GM23248 (cell line): ENCODE measurements around the gene PSMA5. TPM values are rescaled to one million over a fixed set of nuclear protein-coding genes. Genes with fewer than 3 reads are reported as not detected.
A peak's percentile ranks its signal among the peaks of the same experiment; 100 is the strongest.
"Not testable (repeated sequence)": the region's sequence is repeated elsewhere in the genome, so short reads cannot be mapped to it uniquely, and the experiment has no call there.

Experiments used
- DNase-seq: peaks from one replicate; pipeline ENCODE4 v3.0.0-alpha.2; 2015
- H2AFZ ChIP-seq: fragments of 200-600 bp; sonication (generic); 2 replicates; pipeline ENCODE4 v1.6.1; 2016; ENCODE audit warnings: antibody characterized with exemption
- H3F3A ChIP-seq: fragments of 200-600 bp; sonication (generic); 2 replicates; pipeline ENCODE4 v1.6.1; 2016; ENCODE audit warnings: mild to moderate bottlenecking, antibody characterized with exemption, mixed run types; ENCODE audit not compliant: insufficient read depth
- H3K27ac ChIP-seq: fragments of 200-600 bp; sonication (generic); 2 replicates; pipeline ENCODE4 v1.5.1; 2016; ENCODE audit warnings: mild to moderate bottlenecking
- H3K27me3 ChIP-seq: fragments of 200-600 bp; sonication (generic); replicated peaks from 2 replicates; pipeline ENCODE4 v1.6.1; 2016; ENCODE audit warnings: mild to moderate bottlenecking; ENCODE audit not compliant: insufficient read depth
- H3K36me3 ChIP-seq: fragments of 200-600 bp; sonication (generic); 2 replicates; pipeline ENCODE4 v1.6.1; 2016; ENCODE audit warnings: low read depth, mild to moderate bottlenecking
- H3K4me1 ChIP-seq: fragments of 200-600 bp; sonication (generic); 2 replicates; pipeline ENCODE4 v1.6.1; 2016; ENCODE audit warnings: mild to moderate bottlenecking; ENCODE audit not compliant: insufficient read depth
- H3K4me2 ChIP-seq: fragments of 200-600 bp; sonication (generic); one replicate; pipeline ENCODE4 v1.6.1; 2016; ENCODE audit warnings: mild to moderate bottlenecking; ENCODE audit not compliant: unreplicated experiment
- H3K4me3 ChIP-seq: fragments of 200-600 bp; sonication (generic); 2 replicates; pipeline ENCODE4 v1.5.1; 2016; ENCODE audit warnings: mild to moderate bottlenecking
- H3K79me2 ChIP-seq: fragments of 200-600 bp; sonication (generic); 2 replicates; pipeline ENCODE4 v1.6.1; 2016; ENCODE audit warnings: mild to moderate bottlenecking; ENCODE audit not compliant: insufficient read depth
- H3K9ac ChIP-seq: fragments of 200-600 bp; sonication (generic); 2 replicates; pipeline ENCODE4 v1.6.1; 2016; ENCODE audit warnings: mild to moderate bottlenecking
- H3K9me2 ChIP-seq: fragments of 200-600 bp; sonication (generic); 2 replicates; pipeline ENCODE4 v1.6.1; 2016; ENCODE audit warnings: mixed run types, mild to moderate bottlenecking, moderate library complexity; ENCODE audit not compliant: insufficient read depth
- H3K9me3 ChIP-seq: fragments of 200-600 bp; sonication (generic); one replicate; pipeline ENCODE4 v1.6.1; 2017; ENCODE audit warnings: low read depth
- H4K20me1 ChIP-seq: fragments of 200-600 bp; sonication (generic); 2 replicates; pipeline ENCODE4 v1.6.0; 2016; ENCODE audit not compliant: insufficient read depth
- EZH2 ChIP-seq: fragments of 200-600 bp; sonication (generic); IDR thresholded peaks from 2 replicates; pipeline ENCODE4 v1.6.1; 2018; ENCODE audit warnings: antibody characterized with exemption, mild to moderate bottlenecking; ENCODE audit not compliant: insufficient read depth, poor library complexity, severe bottlenecking
- EZH2phosphoT487 ChIP-seq: fragments of 200-600 bp; sonication (generic); IDR thresholded peaks from 2 replicates; pipeline ENCODE4 v1.6.1; 2018; ENCODE audit warnings: antibody characterized with exemption, moderate library complexity, mild to moderate bottlenecking, low read depth; ENCODE audit not compliant: insufficient read depth
- WGBS, 2 experiments: methylation state at CpG; one replicate each; pipeline ENCODE4 v1.1.6; 2015 to 2017; ENCODE audit warnings: low lambda C conversion rate in 2 of 2, low coverage in 1 of 2; ENCODE audit errors: missing lambda C conversion rate in 2 of 2; 5-methylcytosine and 5-hydroxymethylcytosine counted together
- in situ Hi-C: fragments of 300-500 bp; cut with MboI; formaldehyde crosslinking; loops from 2 replicates; pipeline ENCODE4 v1.15.0; 2020
- polyA plus RNA-seq: library from polyadenylated mRNA; unstranded; fragments of >200 nt; fragmentation: Nextera tagmentation; extraction: Ambion mirVana; gene quantifications from 2 replicates; pipeline ENCODE4 v1.2.1, GENCODE V29; 2016
- total RNA-seq: library from RNA; depleted of rRNA; stranded (reverse); fragments of >200 nt; shearing (Covaris generic); gene quantifications from 2 replicates; pipeline ENCODE4 v1.2.3, GENCODE V29; 2014; rRNA removed

PSMA5 gene
- 38.8 and 53.7 TPM in 2 replicates for total RNA-seq
- polyA plus RNA-seq, result 89.7 and 94.5 TPM in 2 replicates

- no peaks in the 10 kb centered on the region for H3K27me3 ChIP-seq
- TF ChIP-seq EZH2phosphoT487, result no peak
- TF ChIP-seq EZH2, result no peak
- H2AFZ ChIP-seq, result peak within 1 kb of the TSS; percentile 98
- peak within 1 kb of the TSS; percentile 97 for H3K4me3 ChIP-seq
- peak within 1 kb of the TSS; percentile 80 for H3K27ac ChIP-seq
- H3K9ac ChIP-seq, result peak within 1 kb of the TSS; percentile 84
- H3F3A ChIP-seq, result peaks cover 19% of the 10 kb centered on the region
- 1% methylated on average over 49 to 50 of the region's 50 CpGs for WGBS, 2 experiments
- H3K79me2 ChIP-seq, result peaks cover 65% of the 10 kb centered on the region
- no peaks in the 10 kb centered on the region for H3K9me2 ChIP-seq
- peaks cover 2% of the 10 kb centered on the region; the same call in 1 of the 2 replicates for H3K36me3 ChIP-seq
- H4K20me1 ChIP-seq, result no peaks in the 10 kb centered on the region
- in situ Hi-C loops, result no loop called here
- peaks cover 25% of the 10 kb centered on the region for H3K4me1 ChIP-seq
- DNase-seq, result peak; percentile 100
- no peaks in the 10 kb centered on the region for H3K9me3 ChIP-seq
- H3K4me2 ChIP-seq, result peak within 1 kb of the TSS; percentile 100
Measured at GRCh38 chr1:109426281-109427170, at the start of gene PSMA5. Gene PSMA5 (minus strand): TSS chr1:109426448. CDS start chr1:109426330, 118 bp downstream.

GRCh38 chr1:109475261-109475660, 49.0 kb upstream of the PSMA5 start:
- Histone ChIP-seq H3K9me3 (no peaks in the 10 kb centered on the region), H3K27me3 (peaks cover 20% of the 10 kb centered on the region), H3K9ac (no peak overlapping the region), H3K4me3 (no peak overlapping the region), H2AFZ (no peak overlapping the region), H3K4me1 (no peaks in the 10 kb centered on the region), H3K9me2 (no peaks in the 10 kb centered on the region), H3F3A (no peaks in the 10 kb centered on the region), H3K27ac (no peak overlapping the region), H3K36me3 (no peaks in the 10 kb centered on the region), H3K4me2 (no peak overlapping the region), H3K79me2 (no peaks in the 10 kb centered on the region), H4K20me1 (no peaks in the 10 kb centered on the region)
- no peak for DNase-seq
- 76% methylated on average over 9 of the region's 9 CpGs for WGBS, 2 experiments
- in situ Hi-C loops, result no loop called here
- no peak for TF ChIP-seq EZH2phosphoT487
- TF ChIP-seq EZH2, result no peak

GRCh38 chr1:109474697-109475096, 48.4 kb upstream of the PSMA5 start:
- Histone ChIP-seq H3K4me2 (no peak overlapping the region), H3K27me3 (peaks cover 26% of the 10 kb centered on the region), H3K9ac (no peak overlapping the region), H3F3A (no peaks in the 10 kb centered on the region), H3K4me1 (no peaks in the 10 kb centered on the region), H3K27ac (no peak overlapping the region), H3K9me3 (no peaks in the 10 kb centered on the region), H3K9me2 (no peaks in the 10 kb centered on the region), H3K79me2 (no peaks in the 10 kb centered on the region), H4K20me1 (no peaks in the 10 kb centered on the region), H3K36me3 (no peaks in the 10 kb centered on the region), H2AFZ (no peak overlapping the region), H3K4me3 (no peak overlapping the region)
- in situ Hi-C loops, result no loop called here
- no peak for TF ChIP-seq EZH2phosphoT487
- TF ChIP-seq EZH2, result no peak
- 47 to 49% methylated on average over 1 of the region's 1 CpG for WGBS, 2 experiments
- DNase-seq, result no peak

- in situ Hi-C loops, H3K9me2 ChIP-seq, DNase-seq, H3K4me2 ChIP-seq, H2AFZ ChIP-seq, H3K9me3 ChIP-seq, H3K4me3 ChIP-seq, H3F3A ChIP-seq, H3K4me1 ChIP-seq, H3K79me2 ChIP-seq, H3K27ac ChIP-seq, H3K9ac ChIP-seq, H4K20me1 ChIP-seq, H3K36me3 ChIP-seq: not testable (repeated sequence)
- H3K27me3 ChIP-seq, result peaks cover 36% of the 10 kb centered on the region
- 57 to 63% methylated on average over 10 to 12 of the region's 12 CpGs for WGBS, 2 experiments
Measured at GRCh38 chr1:109473284-109474057, 47.2 kb upstream of the PSMA5 start.
